Measurements from ENCODE around the gene ZNF688. TPM values are rescaled to one million over a fixed set of nuclear protein-coding genes. Genes with fewer than 3 reads are reported as not detected.

The ZNF688 gene
- total and polyA plus RNA-seq, 9 of the 15 experiments (the other 6 are each of a cell fraction or from before 2014, with no cell fraction given), result 0.48 to 12.9 (median 4.5) TPM

GRCh38 chr16:30567991-30568638 lies 3.4 kb downstream of the ZNF688 start (continued):
- peak; percentile 23; the same call in 1 of the 2 replicates for TF ChIP-seq GABPA (tag; conservative IDR thresholded peaks at IDR 0.05; ENCODE audit: low read depth)
- no peak for TF ChIP-seq THRAP3 (IDR thresholded peaks at IDR 0.05; ENCODE audit: borderline replicate concordance)
- no peak for TF ChIP-seq FOXP1 (CRISPR knock-in tag; IDR thresholded peaks at IDR 0.05)
- no peak for TF ChIP-seq ZNF184 (CRISPR knock-in tag; IDR thresholded peaks at IDR 0.05)
- no peak for TF ChIP-seq ZNF512 (tag; IDR thresholded peaks at IDR 0.05)
- peak; percentile 98 for TF ChIP-seq CEBPB (tag; IDR thresholded peaks at IDR 0.05)
- TF ChIP-seq ZNF445 (CRISPR knock-in tag; IDR thresholded peaks at IDR 0.05; ENCODE audit: low read depth), result no peak
- no peak for TF ChIP-seq HBP1 (CRISPR knock-in tag; IDR thresholded peaks at IDR 0.05)
- TF ChIP-seq PKNOX1 (IDR thresholded peaks at IDR 0.05), result peak; percentile 83
- no peak for TF ChIP-seq ZNF12 (CRISPR knock-in tag; IDR thresholded peaks at IDR 0.05)
- TF ChIP-seq KLF10 (CRISPR knock-in tag; IDR thresholded peaks at IDR 0.05), result no peak
- TF ChIP-seq ZNF518B (CRISPR knock-in tag; IDR thresholded peaks at IDR 0.05), result no peak
- TF ChIP-seq GABPB1 (CRISPR knock-in tag; IDR thresholded peaks at IDR 0.05), result 0 out of 2 replicates have a peak, but pooled peaks have one; percentile 23
- no peak for TF ChIP-seq MEF2D (tag; conservative IDR thresholded peaks at IDR 0.05; ENCODE audit: low read depth)
- no peak for TF ChIP-seq PREB (CRISPR knock-in tag; IDR thresholded peaks at IDR 0.05)
- TF ChIP-seq NCOA4 (IDR thresholded peaks at IDR 0.05; ENCODE audit: partially characterized antibody), result no peak
- TF ChIP-seq TAF15 (IDR thresholded peaks at IDR 0.05; ENCODE audit: low read depth, low read length), result no peak
- no peak for TF ChIP-seq TAL1 (IDR thresholded peaks at IDR 0.05)
- peak; percentile 87 for TF ChIP-seq MEIS2 (IDR thresholded peaks at IDR 0.05; ENCODE audit: partially characterized antibody)
- TF ChIP-seq ZBTB7A (IDR thresholded peaks at IDR 0.05; ENCODE audit: borderline replicate concordance, control insufficient read depth, low read depth, low read length), result no peak
